Osteocyte (in vitro differentiated cells): ENCODE results near the gene GSG1L. TPM values are rescaled to one million over a fixed set of nuclear protein-coding genes. Genes with fewer than 3 reads are reported as not detected.

ENCODE experiments used
- DNase-seq: peaks from one replicate; pipeline ENCODE4 v3.0.0; 2021; ENCODE audit warnings: mixed read lengths; ENCODE audit not compliant: unreplicated experiment; ENCODE audit errors: extremely low spot score
- H3K27ac Mint-ChIP-seq: one replicate; pipeline ENCODE4 v1.8.0; 2021; ENCODE audit warnings: mild to moderate bottlenecking, mixed read lengths; ENCODE audit not compliant: unreplicated experiment
- H3K27me3 Mint-ChIP-seq: one replicate; pipeline ENCODE4 v1.8.0; 2021; ENCODE audit warnings: mixed read lengths; ENCODE audit not compliant: unreplicated experiment
- H3K36me3 Mint-ChIP-seq: one replicate; pipeline ENCODE4 v1.8.0; 2021; ENCODE audit warnings: mixed read lengths; ENCODE audit not compliant: unreplicated experiment
- H3K4me1 Mint-ChIP-seq: one replicate; pipeline ENCODE4 v1.8.0; 2021; ENCODE audit warnings: mixed read lengths; ENCODE audit not compliant: unreplicated experiment
- H3K4me3 Mint-ChIP-seq: one replicate; pipeline ENCODE4 v1.8.0; 2021; ENCODE audit warnings: mild to moderate bottlenecking, moderate library complexity, mixed read lengths; ENCODE audit not compliant: unreplicated experiment
- H3K9me3 Mint-ChIP-seq: one replicate; pipeline ENCODE4 v1.8.0; 2021; ENCODE audit warnings: mixed read lengths; ENCODE audit not compliant: unreplicated experiment
- total RNA-seq: library from RNA; stranded (reverse); gene quantifications from 2 replicates; pipeline ENCODE4 v1.2.1, GENCODE V29; 2021
- TF ChIP-seq, protein P1 (sequence below): fragments of 200-600 bp; sonication (generic); IDR thresholded peaks from 2 replicates; pipeline ENCODE4 v1.5.0; 2021; ENCODE audit warnings: antibody characterized with exemption, mild to moderate bottlenecking, moderate library complexity

The GSG1L gene
- total RNA-seq, 1 donor from 2014 or later, result not detected

- Mint-ChIP-seq H3K27me3 (peaks cover 4% of the 10 kb centered on the region), H3K4me1 (no peaks in the 10 kb centered on the region), H3K27ac (no peak overlapping the region), H3K4me3 (no peak overlapping the region), H3K36me3 (no peaks in the 10 kb centered on the region), H3K9me3 (no peaks in the 10 kb centered on the region)
- TF ChIP-seq, protein P1, sequence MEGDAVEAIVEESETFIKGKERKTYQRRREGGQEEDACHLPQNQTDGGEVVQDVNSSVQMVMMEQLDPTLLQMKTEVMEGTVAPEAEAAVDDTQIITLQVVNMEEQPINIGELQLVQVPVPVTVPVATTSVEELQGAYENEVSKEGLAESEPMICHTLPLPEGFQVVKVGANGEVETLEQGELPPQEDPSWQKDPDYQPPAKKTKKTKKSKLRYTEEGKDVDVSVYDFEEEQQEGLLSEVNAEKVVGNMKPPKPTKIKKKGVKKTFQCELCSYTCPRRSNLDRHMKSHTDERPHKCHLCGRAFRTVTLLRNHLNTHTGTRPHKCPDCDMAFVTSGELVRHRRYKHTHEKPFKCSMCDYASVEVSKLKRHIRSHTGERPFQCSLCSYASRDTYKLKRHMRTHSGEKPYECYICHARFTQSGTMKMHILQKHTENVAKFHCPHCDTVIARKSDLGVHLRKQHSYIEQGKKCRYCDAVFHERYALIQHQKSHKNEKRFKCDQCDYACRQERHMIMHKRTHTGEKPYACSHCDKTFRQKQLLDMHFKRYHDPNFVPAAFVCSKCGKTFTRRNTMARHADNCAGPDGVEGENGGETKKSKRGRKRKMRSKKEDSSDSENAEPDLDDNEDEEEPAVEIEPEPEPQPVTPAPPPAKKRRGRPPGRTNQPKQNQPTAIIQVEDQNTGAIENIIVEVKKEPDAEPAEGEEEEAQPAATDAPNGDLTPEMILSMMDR, result no peak
- DNase-seq, result no peak
These were observed 50.1 kb downstream of the GSG1L start for GRCh38 chr16:28013392-28013791.

DNA sequence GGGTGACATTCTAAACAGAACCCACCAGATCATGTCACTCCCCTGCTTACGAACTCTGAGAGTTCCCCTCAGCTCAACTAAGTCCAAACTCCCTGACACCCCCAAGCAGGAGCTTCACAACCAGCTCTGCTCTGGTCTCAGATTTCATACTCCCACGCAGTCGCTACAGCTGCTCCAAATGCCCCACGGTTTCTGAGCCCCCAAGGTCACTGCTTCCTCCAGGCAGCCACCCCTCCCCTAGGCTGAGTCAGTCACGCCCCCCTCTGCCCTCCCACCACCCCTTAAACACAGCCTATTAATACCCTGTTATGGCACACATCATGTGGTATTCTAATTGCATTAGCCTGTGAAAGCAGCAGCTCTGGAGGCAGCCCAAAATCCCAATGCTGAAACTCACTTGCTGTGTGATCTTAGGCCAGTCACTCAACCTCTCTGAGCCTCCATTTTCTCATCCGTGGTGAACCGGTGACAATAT, 51.5 kb downstream of the GSG1L start:
- H3K27me3 Mint-ChIP-seq, result peaks cover 4% of the 10 kb centered on the region
- TF ChIP-seq, protein P1, result no peak
- no peaks in the 10 kb centered on the region for H3K36me3 Mint-ChIP-seq
- H3K4me1 Mint-ChIP-seq, result no peaks in the 10 kb centered on the region
- H3K9me3 Mint-ChIP-seq, result no peaks in the 10 kb centered on the region
- H3K4me3 Mint-ChIP-seq, result no peak overlapping the region
- no peak for DNase-seq
- H3K27ac Mint-ChIP-seq, result no peak overlapping the region

GRCh38 chr16:28011223-28011622, 52.3 kb downstream of the GSG1L start:
- Mint-ChIP-seq H3K4me1 (no peaks in the 10 kb centered on the region), H3K36me3 (no peaks in the 10 kb centered on the region), H3K4me3 (no peak overlapping the region), H3K27me3 (peaks cover 4% of the 10 kb centered on the region), H3K27ac (no peak overlapping the region), H3K9me3 (no peaks in the 10 kb centered on the region)
- no peak for DNase-seq
- TF ChIP-seq, protein P1, result no peak

- TF ChIP-seq, protein P1, result no peak
- H3K9me3 Mint-ChIP-seq, result no peaks in the 10 kb centered on the region
- peaks cover 2% of the 10 kb centered on the region for H3K27me3 Mint-ChIP-seq
- H3K4me3 Mint-ChIP-seq, result no peak overlapping the region
- DNase-seq, result no peak
- H3K27ac Mint-ChIP-seq, result no peak overlapping the region
- H3K36me3 Mint-ChIP-seq, result no peaks in the 10 kb centered on the region
- H3K4me1 Mint-ChIP-seq, result no peaks in the 10 kb centered on the region
These were observed 52.8 kb downstream of the GSG1L start for GRCh38 chr16:28010671-28011070.

- Mint-ChIP-seq H3K9me3 (no peaks in the 10 kb centered on the region), H3K27ac (no peak overlapping the region), H3K4me3 (no peak overlapping the region), H3K36me3 (no peaks in the 10 kb centered on the region), H3K4me1 (no peaks in the 10 kb centered on the region), H3K27me3 (peaks cover 2% of the 10 kb centered on the region)
- no peak for DNase-seq
- TF ChIP-seq, protein P1, result no peak
These were observed 53.7 kb downstream of the GSG1L start for GRCh38 chr16:28009586-28010373.
